Measurements from ENCODE around the gene FKBP3. TPM values are rescaled to one million over a fixed set of nuclear protein-coding genes. Genes with fewer than 3 reads are reported as not detected.

The FKBP3 gene
- total and polyA plus RNA-seq, 9 donors = 59.4 to 131 (median 117) TPM

GRCh38 chr14:45123271-45123670 is 11.0 kb downstream of the FKBP3 start:
- no peak for DNase-seq
- Histone ChIP-seq H3K27ac (ENCODE audit: low read length) (no peak overlapping the region), H3K4me3 (ENCODE audit: low read length) (no peak overlapping the region), H3K27me3 (ENCODE audit: control insufficient read depth, insufficient read depth, low read length) (no peaks in the 10 kb centered on the region), H3K9me3 (replicated peaks; ENCODE audit: control insufficient read depth, low read depth, low read length) (no peaks in the 10 kb centered on the region), H3K36me3 (ENCODE audit: control insufficient read depth, insufficient read depth, low read length) (peaks cover 41% of the 10 kb centered on the region), H3K4me1 (ENCODE audit: control insufficient read depth, insufficient read depth, low read length) (no peaks in the 10 kb centered on the region)
- WGBS (ENCODE audit: insufficient coverage) = no CpG with 5 or more reads among the region's 3 CpGs

DNA sequence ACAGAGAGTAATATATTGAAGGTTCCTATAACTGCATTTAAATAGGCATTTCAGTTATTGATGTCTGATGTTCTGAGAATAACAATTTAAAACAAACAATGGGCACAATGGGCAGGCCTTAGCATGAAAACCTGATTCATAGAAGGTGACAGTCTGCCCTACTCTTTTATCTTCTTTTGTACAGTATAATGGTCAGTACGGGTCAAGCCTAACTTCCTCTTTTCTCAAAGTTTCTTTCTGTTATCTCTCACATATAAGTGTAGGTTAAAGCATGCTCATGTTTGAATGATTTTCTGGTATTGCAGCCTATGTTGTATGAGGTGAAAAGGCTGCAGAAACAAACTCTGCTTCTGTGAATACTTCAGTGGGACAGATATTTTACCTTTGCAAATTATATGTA is 14.2 kb downstream of the FKBP3 start:
- peaks cover 40% of the 10 kb centered on the region for H3K36me3 ChIP-seq (ENCODE audit: control insufficient read depth, insufficient read depth, low read length)
- no peak overlapping the region for H3K27ac ChIP-seq (ENCODE audit: low read length)
- WGBS (ENCODE audit: insufficient coverage) = no CpG with 5 or more reads among the region's 1 CpG
- no peaks in the 10 kb centered on the region for H3K4me1 ChIP-seq (ENCODE audit: control insufficient read depth, insufficient read depth, low read length)
- H3K4me3 ChIP-seq (ENCODE audit: low read length) = no peak overlapping the region
- H3K9me3 ChIP-seq (replicated peaks; ENCODE audit: control insufficient read depth, low read depth, low read length) = no peaks in the 10 kb centered on the region
- H3K27me3 ChIP-seq (ENCODE audit: control insufficient read depth, insufficient read depth, low read length) = no peaks in the 10 kb centered on the region
- no peak for DNase-seq

DNA sequence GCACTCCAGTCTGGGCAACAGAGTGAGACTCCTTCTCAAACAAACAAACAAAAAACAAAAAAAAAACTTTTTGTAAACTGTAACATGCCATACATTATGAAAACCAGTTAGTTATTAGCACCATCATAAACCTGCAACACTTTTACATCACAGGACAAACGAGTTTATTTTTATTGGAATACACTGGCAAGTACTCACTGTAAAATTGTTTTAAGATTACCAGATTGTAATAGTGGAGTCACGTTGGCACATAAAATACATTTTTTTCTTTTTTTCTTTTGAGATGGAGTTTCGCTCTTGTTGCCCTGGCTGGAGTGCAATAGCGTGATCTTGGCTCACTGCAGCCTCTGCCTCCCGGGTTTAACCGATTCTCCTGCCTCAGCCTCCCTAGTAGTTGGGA is 15.7 kb downstream of the FKBP3 start:
- Histone ChIP-seq H3K4me3 (ENCODE audit: low read length) (no peak overlapping the region), H3K27ac (ENCODE audit: low read length) (no peak overlapping the region), H3K9me3 (replicated peaks; ENCODE audit: control insufficient read depth, low read depth, low read length) (no peaks in the 10 kb centered on the region), H3K4me1 (ENCODE audit: control insufficient read depth, insufficient read depth, low read length) (no peaks in the 10 kb centered on the region), H3K36me3 (ENCODE audit: control insufficient read depth, insufficient read depth, low read length) (peaks cover 32% of the 10 kb centered on the region), H3K27me3 (ENCODE audit: control insufficient read depth, insufficient read depth, low read length) (no peaks in the 10 kb centered on the region)
- WGBS (ENCODE audit: insufficient coverage) = 93% methylated on average over 3 of the region's 6 CpGs
- DNase-seq = no peak

DNA sequence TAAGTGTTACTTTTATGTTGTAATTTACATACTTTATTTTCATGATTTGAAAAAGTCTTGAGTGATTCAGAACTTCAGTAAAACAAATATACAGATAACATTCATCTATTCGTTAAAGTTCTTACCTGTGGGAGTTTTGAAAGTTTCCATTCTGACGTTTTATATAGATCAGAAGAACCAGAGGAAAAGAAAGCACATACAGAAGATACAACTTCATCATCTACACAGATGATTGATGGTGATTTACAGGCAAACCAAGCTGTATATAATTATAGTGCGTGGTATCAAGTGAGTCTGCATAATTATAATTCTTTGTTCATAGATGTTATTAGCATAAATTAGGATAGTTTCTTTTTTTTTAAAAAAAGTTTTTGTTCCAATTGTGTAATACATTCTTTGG is 20.0 kb downstream of the FKBP3 start:
- DNase-seq = no peak
- Histone ChIP-seq H3K9me3 (replicated peaks; ENCODE audit: control insufficient read depth, low read depth, low read length) (no peaks in the 10 kb centered on the region), H3K27me3 (ENCODE audit: control insufficient read depth, insufficient read depth, low read length) (no peaks in the 10 kb centered on the region), H3K36me3 (ENCODE audit: control insufficient read depth, insufficient read depth, low read length) (peaks cover 39% of the 10 kb centered on the region), H3K27ac (ENCODE audit: low read length) (no peak overlapping the region), H3K4me1 (ENCODE audit: control insufficient read depth, insufficient read depth, low read length) (no peaks in the 10 kb centered on the region), H3K4me3 (ENCODE audit: low read length) (no peak overlapping the region)
- WGBS (ENCODE audit: insufficient coverage) = no CpG with 5 or more reads among the region's 3 CpGs

DNA sequence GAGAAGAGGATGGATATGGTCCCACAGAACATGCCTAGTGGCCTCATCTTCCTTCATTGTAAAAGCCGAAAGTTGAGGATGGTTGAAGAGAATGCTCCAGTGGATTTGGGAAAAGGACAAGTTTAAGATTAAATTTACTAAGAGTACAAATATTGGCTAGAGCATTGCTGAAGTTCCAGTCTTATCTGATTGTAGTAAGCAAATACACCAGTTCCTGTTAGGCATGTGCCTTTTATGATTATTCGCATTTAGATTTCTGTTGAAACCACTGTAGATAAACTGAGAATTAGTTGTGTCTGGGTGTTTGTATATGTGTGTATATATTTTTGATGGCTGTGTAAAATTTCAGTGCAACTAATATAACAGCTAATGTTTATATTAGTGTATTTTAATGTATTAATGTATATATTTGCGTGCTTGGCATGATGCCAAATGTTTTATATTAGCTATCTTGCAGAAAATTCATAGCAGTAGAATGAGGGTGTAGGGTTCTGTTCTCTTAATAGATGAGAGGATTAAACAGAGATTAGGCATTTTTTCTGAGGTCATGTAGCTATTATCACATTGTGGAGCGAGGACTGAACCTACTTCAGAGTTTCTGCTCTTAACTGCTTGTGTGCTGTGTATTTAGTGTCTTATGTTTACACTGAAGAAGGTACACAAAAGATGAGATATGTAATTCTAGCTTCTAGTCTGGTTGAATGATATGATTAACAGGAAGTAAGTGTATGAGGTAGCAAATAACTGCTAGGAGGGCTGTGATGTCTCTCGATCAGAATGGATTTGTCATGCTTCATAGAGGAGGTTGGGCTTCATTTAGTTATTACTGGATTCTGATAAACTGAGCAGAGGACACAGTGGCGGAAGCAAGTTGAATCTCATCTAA is 21.1 kb downstream of the FKBP3 start:
- Histone ChIP-seq H3K4me1 (ENCODE audit: control insufficient read depth, insufficient read depth, low read length) (no peaks in the 10 kb centered on the region), H3K9me3 (replicated peaks; ENCODE audit: control insufficient read depth, low read depth, low read length) (no peaks in the 10 kb centered on the region), H3K36me3 (ENCODE audit: control insufficient read depth, insufficient read depth, low read length) (peaks cover 38% of the 10 kb centered on the region), H3K4me3 (ENCODE audit: low read length) (no peak overlapping the region), H3K27me3 (ENCODE audit: control insufficient read depth, insufficient read depth, low read length) (no peaks in the 10 kb centered on the region), H3K27ac (ENCODE audit: low read length) (no peak overlapping the region)
- DNase-seq = no peak
- WGBS (ENCODE audit: insufficient coverage) = 83% methylated on average over 3 of the region's 6 CpGs

- Histone ChIP-seq H3K36me3 (ENCODE audit: control insufficient read depth, insufficient read depth, low read length) (peaks cover 25% of the 10 kb centered on the region), H3K4me1 (ENCODE audit: control insufficient read depth, insufficient read depth, low read length) (no peaks in the 10 kb centered on the region), H3K27me3 (ENCODE audit: control insufficient read depth, insufficient read depth, low read length) (no peaks in the 10 kb centered on the region), H3K27ac (ENCODE audit: low read length) (no peak overlapping the region), H3K9me3 (replicated peaks; ENCODE audit: control insufficient read depth, low read depth, low read length) (no peaks in the 10 kb centered on the region), H3K4me3 (ENCODE audit: low read length) (no peak overlapping the region)
- WGBS (ENCODE audit: insufficient coverage) = no CpG with 5 or more reads among the region's 1 CpG
- no peak for DNase-seq
Observed at GRCh38 chr14:45104561-45104960, 29.7 kb downstream of the FKBP3 start.

DNA sequence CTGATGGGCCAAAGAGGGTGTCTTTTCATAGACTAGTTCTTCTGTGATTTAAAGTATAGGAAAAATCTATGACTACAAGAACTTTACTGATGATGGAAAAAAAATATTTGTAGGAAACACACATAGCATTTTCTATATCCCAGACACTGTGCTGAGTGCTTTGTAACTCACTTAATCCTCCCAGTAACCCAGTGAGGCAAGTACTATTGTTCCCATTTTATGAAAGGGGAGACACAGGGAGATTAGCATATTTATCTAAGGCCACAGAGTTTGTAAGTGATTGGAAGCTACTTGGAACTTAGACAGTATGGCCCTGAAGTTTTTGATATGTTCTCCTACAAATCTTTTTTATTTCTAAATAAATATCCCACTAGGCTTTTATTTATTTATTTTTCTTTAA is 30.5 kb downstream of the FKBP3 start:
- no peak for DNase-seq
- H3K4me3 ChIP-seq (ENCODE audit: low read length) = no peak overlapping the region
- no peak overlapping the region for H3K27ac ChIP-seq (ENCODE audit: low read length)
- H3K36me3 ChIP-seq (ENCODE audit: control insufficient read depth, insufficient read depth, low read length) = peaks cover 21% of the 10 kb centered on the region
- no peaks in the 10 kb centered on the region for H3K9me3 ChIP-seq (replicated peaks; ENCODE audit: control insufficient read depth, low read depth, low read length)
- H3K27me3 ChIP-seq (ENCODE audit: control insufficient read depth, insufficient read depth, low read length) = no peaks in the 10 kb centered on the region
- H3K4me1 ChIP-seq (ENCODE audit: control insufficient read depth, insufficient read depth, low read length) = no peaks in the 10 kb centered on the region

DNA sequence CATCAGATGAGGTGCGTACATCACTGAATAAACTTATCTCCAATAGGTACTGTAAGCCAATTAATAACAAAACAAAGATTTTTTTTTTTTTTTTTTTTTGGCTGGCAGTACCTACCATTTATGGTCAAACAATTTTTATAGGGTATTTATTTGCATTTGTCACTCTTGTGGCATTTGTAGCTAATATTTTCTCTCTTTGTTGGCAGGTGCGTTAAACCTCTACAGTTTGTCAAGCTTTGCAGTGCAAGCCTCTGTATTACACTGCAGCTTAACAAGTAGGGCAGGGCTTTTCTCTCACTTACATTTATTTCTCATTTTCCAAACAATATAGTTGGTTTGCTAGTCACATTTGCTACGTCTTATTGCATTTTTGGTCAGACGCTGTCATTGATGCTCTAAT is 38.1 kb downstream of the FKBP3 start:
- no peak overlapping the region for H3K27ac ChIP-seq (ENCODE audit: low read length)
- no peaks in the 10 kb centered on the region for H3K4me1 ChIP-seq (ENCODE audit: control insufficient read depth, insufficient read depth, low read length)
- DNase-seq = no peak
- no peaks in the 10 kb centered on the region for H3K9me3 ChIP-seq (replicated peaks; ENCODE audit: control insufficient read depth, low read depth, low read length)
- peaks cover 19% of the 10 kb centered on the region for H3K36me3 ChIP-seq (ENCODE audit: control insufficient read depth, insufficient read depth, low read length)
- WGBS (ENCODE audit: insufficient coverage) = 100% methylated on average over 3 of the region's 4 CpGs
- H3K4me3 ChIP-seq (ENCODE audit: low read length) = no peak overlapping the region
- H3K27me3 ChIP-seq (ENCODE audit: control insufficient read depth, insufficient read depth, low read length) = no peaks in the 10 kb centered on the region

DNA sequence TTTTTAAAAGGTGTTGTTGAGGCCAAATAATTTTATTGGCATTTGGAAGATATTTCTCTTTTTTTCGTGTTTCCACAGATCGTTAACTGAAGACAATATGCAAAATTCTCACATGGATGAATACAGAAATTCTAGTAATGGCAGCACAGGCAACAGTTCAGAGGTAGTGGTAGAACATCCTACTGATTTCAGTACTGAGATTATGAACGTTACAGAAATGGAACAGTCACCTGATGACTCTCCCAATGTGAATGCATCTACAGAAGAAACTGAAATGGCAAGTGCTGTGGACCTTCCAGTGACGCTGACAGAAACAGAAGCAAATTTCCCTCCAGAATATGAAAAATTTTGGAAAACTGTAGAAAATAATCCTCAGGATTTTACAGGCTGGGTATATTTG is 39.1 kb downstream of the FKBP3 start:
- H3K36me3 ChIP-seq (ENCODE audit: control insufficient read depth, insufficient read depth, low read length) = peaks cover 17% of the 10 kb centered on the region
- no peak overlapping the region for H3K27ac ChIP-seq (ENCODE audit: low read length)
- WGBS (ENCODE audit: insufficient coverage) = no CpG with 5 or more reads among the region's 4 CpGs
- DNase-seq = no peak
- no peaks in the 10 kb centered on the region for H3K9me3 ChIP-seq (replicated peaks; ENCODE audit: control insufficient read depth, low read depth, low read length)
- H3K4me3 ChIP-seq (ENCODE audit: low read length) = no peak overlapping the region
- no peaks in the 10 kb centered on the region for H3K27me3 ChIP-seq (ENCODE audit: control insufficient read depth, insufficient read depth, low read length)
- H3K4me1 ChIP-seq (ENCODE audit: control insufficient read depth, insufficient read depth, low read length) = no peaks in the 10 kb centered on the region

DNA sequence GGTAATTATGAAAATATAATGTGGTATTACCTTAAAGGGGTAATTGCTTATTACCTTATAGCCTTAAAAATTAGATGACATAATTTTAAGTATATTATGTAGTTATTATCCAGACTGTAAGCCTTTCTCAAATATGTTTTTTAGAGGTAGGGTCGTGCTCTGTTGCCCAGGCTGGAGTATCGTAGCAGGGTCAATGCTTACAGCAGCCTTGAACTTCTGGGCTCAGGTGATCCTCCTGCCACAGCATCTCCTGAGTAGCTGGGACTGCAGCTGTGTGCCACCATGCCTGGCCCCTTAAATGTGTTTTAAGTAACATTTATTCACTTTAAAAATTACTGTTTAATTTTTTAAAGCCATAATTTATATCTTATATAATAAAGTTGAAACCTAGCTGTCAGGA is 40.0 kb downstream of the FKBP3 start:
- H3K27ac ChIP-seq (ENCODE audit: low read length) = no peak overlapping the region
- H3K4me1 ChIP-seq (ENCODE audit: control insufficient read depth, insufficient read depth, low read length) = no peaks in the 10 kb centered on the region
- peaks cover 11% of the 10 kb centered on the region for H3K36me3 ChIP-seq (ENCODE audit: control insufficient read depth, insufficient read depth, low read length)
- no peaks in the 10 kb centered on the region for H3K27me3 ChIP-seq (ENCODE audit: control insufficient read depth, insufficient read depth, low read length)
- H3K4me3 ChIP-seq (ENCODE audit: low read length) = no peak overlapping the region
- no peaks in the 10 kb centered on the region for H3K9me3 ChIP-seq (replicated peaks; ENCODE audit: control insufficient read depth, low read depth, low read length)
- no peak for DNase-seq
- WGBS (ENCODE audit: insufficient coverage) = no CpG with 5 or more reads among the region's 2 CpGs

GRCh38 chr14:45091710-45092109 is 42.6 kb downstream of the FKBP3 start:
- no peak for DNase-seq
- no peaks in the 10 kb centered on the region for H3K27me3 ChIP-seq (ENCODE audit: control insufficient read depth, insufficient read depth, low read length)
- H3K4me1 ChIP-seq (ENCODE audit: control insufficient read depth, insufficient read depth, low read length) = no peaks in the 10 kb centered on the region
- H3K9me3 ChIP-seq (replicated peaks; ENCODE audit: control insufficient read depth, low read depth, low read length) = no peaks in the 10 kb centered on the region
- H3K4me3 ChIP-seq (ENCODE audit: low read length) = no peak overlapping the region
- no CpG with 5 or more reads among the region's 2 CpGs for WGBS (ENCODE audit: insufficient coverage)
- H3K27ac ChIP-seq (ENCODE audit: low read length) = no peak overlapping the region
- peaks cover 10% of the 10 kb centered on the region for H3K36me3 ChIP-seq (ENCODE audit: control insufficient read depth, insufficient read depth, low read length)

Measured in muscle of leg (tissue), 11 donors.